Astrocyte of the spinal cord (primary cell): ENCODE data around the gene CDPF1.
"Not testable (repeated sequence)": the region's sequence is repeated elsewhere in the genome, so short reads cannot be mapped to it uniquely, and the experiment has no call there.

Experiments used
- DNase-seq: peaks from one replicate; pipeline ENCODE4 v3.0.0; 2011; ENCODE audit warnings: low read depth, low spot score
- H3K4me3 ChIP-seq: 2 replicates; pipeline ENCODE4 v1.5.1; 2011; ENCODE audit warnings: low read depth, mild to moderate bottlenecking, low read length, moderate library complexity
- in situ Hi-C: cut with HindIII; loops from 2 replicates; pipeline ENCODE4 v1.10.0; 2017; ENCODE audit warnings: low sequenced_read_pairs
- TF ChIP-seq, protein P1 (sequence below): IDR thresholded peaks from 2 replicates; pipeline ENCODE4 v1.5.1; 2012; ENCODE audit warnings: low read depth, mild to moderate bottlenecking, low read length, inconsistent platforms

The CDPF1 gene

GRCh38 chr22:46273432-46274148, 23.5 kb upstream of the CDPF1 start:
- H3K4me3 ChIP-seq: no peak overlapping the region
- no peak for DNase-seq
- TF ChIP-seq, protein P1, sequence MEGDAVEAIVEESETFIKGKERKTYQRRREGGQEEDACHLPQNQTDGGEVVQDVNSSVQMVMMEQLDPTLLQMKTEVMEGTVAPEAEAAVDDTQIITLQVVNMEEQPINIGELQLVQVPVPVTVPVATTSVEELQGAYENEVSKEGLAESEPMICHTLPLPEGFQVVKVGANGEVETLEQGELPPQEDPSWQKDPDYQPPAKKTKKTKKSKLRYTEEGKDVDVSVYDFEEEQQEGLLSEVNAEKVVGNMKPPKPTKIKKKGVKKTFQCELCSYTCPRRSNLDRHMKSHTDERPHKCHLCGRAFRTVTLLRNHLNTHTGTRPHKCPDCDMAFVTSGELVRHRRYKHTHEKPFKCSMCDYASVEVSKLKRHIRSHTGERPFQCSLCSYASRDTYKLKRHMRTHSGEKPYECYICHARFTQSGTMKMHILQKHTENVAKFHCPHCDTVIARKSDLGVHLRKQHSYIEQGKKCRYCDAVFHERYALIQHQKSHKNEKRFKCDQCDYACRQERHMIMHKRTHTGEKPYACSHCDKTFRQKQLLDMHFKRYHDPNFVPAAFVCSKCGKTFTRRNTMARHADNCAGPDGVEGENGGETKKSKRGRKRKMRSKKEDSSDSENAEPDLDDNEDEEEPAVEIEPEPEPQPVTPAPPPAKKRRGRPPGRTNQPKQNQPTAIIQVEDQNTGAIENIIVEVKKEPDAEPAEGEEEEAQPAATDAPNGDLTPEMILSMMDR: no peak
- in situ Hi-C loops: no loop called here

GRCh38 chr22:46272762-46273431, 22.8 kb upstream of the CDPF1 start:
- in situ Hi-C loops: no loop called here
- no peak for DNase-seq
- TF ChIP-seq, protein P1: no peak
- no peak overlapping the region for H3K4me3 ChIP-seq

DNA sequence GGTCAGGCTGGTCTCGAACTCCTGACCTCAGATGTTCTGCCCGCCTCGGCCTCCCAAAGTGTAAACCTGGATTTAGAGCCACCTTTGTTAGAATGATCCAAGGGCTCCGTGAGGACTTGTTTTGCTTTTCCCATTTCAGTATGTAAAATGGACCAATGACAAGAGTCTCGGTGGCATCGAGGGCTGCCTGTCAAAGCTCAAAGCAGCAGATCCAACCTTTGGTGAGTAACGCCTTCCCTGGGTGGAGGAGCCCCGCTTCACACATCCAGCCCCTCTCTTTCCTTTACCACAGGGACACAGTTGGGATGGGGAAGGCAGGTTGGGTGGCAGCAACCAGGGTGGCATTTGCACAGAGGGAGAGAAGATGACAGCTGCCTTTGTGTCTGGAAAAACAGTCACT, 22.1 kb upstream of the CDPF1 start:
- no peak for DNase-seq
- in situ Hi-C loops: no loop called here
- TF ChIP-seq, protein P1: no peak
- no peak overlapping the region for H3K4me3 ChIP-seq

DNA sequence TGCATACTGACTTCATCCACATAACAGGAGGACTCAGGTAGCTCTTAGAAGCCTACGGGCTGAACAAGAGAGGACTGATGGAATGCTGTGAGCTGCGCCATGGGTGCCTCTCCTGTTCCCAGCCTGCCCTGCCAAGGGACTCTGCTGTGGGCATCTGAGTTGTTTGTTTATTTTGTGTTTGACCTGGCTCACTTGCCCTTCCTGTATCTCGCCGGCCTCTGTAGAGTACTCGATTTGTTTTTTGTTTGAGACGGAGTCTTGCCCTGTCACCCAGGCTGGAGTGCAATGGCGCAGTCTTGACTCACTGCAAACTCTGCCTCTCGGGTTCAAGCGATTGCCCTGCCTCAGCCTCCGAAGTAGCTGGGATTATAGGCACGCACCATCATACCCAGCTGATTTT, 19.5 kb upstream of the CDPF1 start:
- DNase-seq: no peak
- in situ Hi-C loops: no loop called here
- TF ChIP-seq, protein P1: no peak
- H3K4me3 ChIP-seq: no peak overlapping the region

GRCh38 chr22:46267431-46268279, 17.6 kb upstream of the CDPF1 start, which contains the start of gene TTC38:
Gene TTC38 (plus strand): TSS chr22:46268008. CDS start chr22:46268040, 32 bp downstream.
- in situ Hi-C loops: no loop called here

GRCh38 chr22:46265627-46266026, 15.5 kb upstream of the CDPF1 start:
- DNase-seq, in situ Hi-C loops, H3K4me3 ChIP-seq: not testable (repeated sequence)

More at GRCh38 chr22:46267431-46268279, 17.6 kb upstream of the CDPF1 start, which contains the start of gene TTC38:
- peak within 1 kb of the TSS; percentile 58 for H3K4me3 ChIP-seq
- peak; percentile 78 for DNase-seq
- TF ChIP-seq, protein P1: no peak

- DNase-seq, H3K4me3 ChIP-seq, in situ Hi-C loops: not testable (repeated sequence)
These were observed 14.4 kb upstream of the CDPF1 start for GRCh38 chr22:46264520-46264919.
